GM12878 (cell line): ENCODE measurements around the gene PLVAP. TPM values are rescaled to one million over a fixed set of nuclear protein-coding genes. Genes with fewer than 3 reads are reported as not detected.

Experiments used
- ATF7 ChIP-seq: fragments of 450-650 bp; IDR thresholded peaks from 2 replicates; pipeline ENCODE4 v1.6.1; 2016; ENCODE audit warnings: low read depth, mild to moderate bottlenecking
- CEBPB ChIP-seq, 2 experiments: fragments of 150-350 bp in 1 of 2; IDR thresholded peaks; 2 replicates each; pipeline ENCODE4 v1.6.1; 2012 to 2014; ENCODE audit warnings: low read depth in 2 of 2, low read length in 2 of 2, borderline replicate concordance in 1 of 2, inconsistent platforms in 1 of 2
- EED ChIP-seq: sonication (generic); IDR thresholded peaks from 2 replicates; pipeline ENCODE4 v1.6.1; 2016; ENCODE audit warnings: antibody characterized with exemption, low read depth
- IRF4 ChIP-seq: IDR thresholded peaks from 2 replicates; pipeline ENCODE4 v1.6.1; 2011; ENCODE audit warnings: low read depth, low read length
- PML ChIP-seq: IDR thresholded peaks from 2 replicates; pipeline ENCODE4 v1.6.1; 2012; ENCODE audit warnings: low read length, inconsistent platforms
- RBBP5 ChIP-seq: fragments of 200-600 bp; sonication (generic); conservative IDR thresholded peaks from 2 replicates; pipeline ENCODE4 v1.6.1; 2016
- RCOR1 ChIP-seq: conservative IDR thresholded peaks from 2 replicates; pipeline ENCODE4 v1.6.1; 2012; ENCODE audit warnings: low read depth, low read length, improper control_type of control experiment
- SIN3A ChIP-seq: IDR thresholded peaks from 2 replicates; pipeline ENCODE4 v1.6.1; 2012; ENCODE audit warnings: low read depth, low read length, improper control_type of control experiment
- SMC3 ChIP-seq: IDR thresholded peaks from 2 replicates; pipeline ENCODE4 v1.6.1; 2011; ENCODE audit warnings: low read length, improper control_type of control experiment, borderline replicate concordance
- TCF3 ChIP-seq: IDR thresholded peaks from 2 replicates; pipeline ENCODE4 v1.6.1; 2012; ENCODE audit warnings: low read depth, mild to moderate bottlenecking, low read length, borderline replicate concordance; ENCODE audit not compliant: insufficient read depth
- ZNF384 ChIP-seq: IDR thresholded peaks from 2 replicates; pipeline ENCODE4 v1.6.1; 2012; ENCODE audit warnings: low read depth, mild to moderate bottlenecking, low read length, improper control_type of control experiment, borderline replicate concordance
- ZSCAN29 ChIP-seq: fragments of 450-650 bp; IDR thresholded peaks from 2 replicates; pipeline ENCODE4 v1.6.1; 2017; ENCODE audit warnings: mild to moderate bottlenecking, moderate library complexity
- polyA plus RNA-seq, 11 experiments: library from polyadenylated mRNA; depleted of rRNA in 4 of 11; unstranded in 6 of 11; stranded (reverse) in 5 of 11; fragments of >200 nt; fragmentation: Nextera tagmentation in 4 of 11; fragmentation: Illumina TruSeq in 1 of 11; extraction: Ambion mirVana in 4 of 11; extraction: Trizol in 1 of 11; gene quantifications; 1 replicate in 1 of 11; 2 replicates in 10 of 11; pipeline versions ENCODE4 v1.2.1 to v1.2.3, GENCODE V29; 2011 to 2016; ENCODE audit warnings: inconsistent platforms in 2 of 11, missing spikeins in 2 of 11, low read depth in 1 of 11
- total RNA-seq, 4 experiments: library from RNA; depleted of rRNA in 3 of 4; stranded (reverse); fragments of >200 nt in 3 of 4; fragmentation: Illumina TruSeq in 1 of 4; extraction: Trizol in 1 of 4; gene quantifications; 2 replicates each; pipeline versions ENCODE4 v1.2.1 to v1.2.3, GENCODE V29; 2013 to 2021
- TF ChIP-seq, protein P1 (sequence below): IDR thresholded peaks from 2 replicates; pipeline ENCODE4 v1.6.1; 2011; ENCODE audit warnings: low read depth, low read length, improper control_type of control experiment, borderline replicate concordance
- TF ChIP-seq, protein P2 (sequence below): IDR thresholded peaks from 2 replicates; pipeline ENCODE4 v1.6.1; 2012; ENCODE audit warnings: mild to moderate bottlenecking, low read depth, low read length
- TF ChIP-seq, protein P3 (sequence below): fragments of 450-650 bp; IDR thresholded peaks from 2 replicates; pipeline ENCODE4 v1.6.1; 2017; ENCODE audit warnings: mild to moderate bottlenecking, moderate library complexity
- TF ChIP-seq, protein P4 (sequence below): fragments of 450-650 bp; IDR thresholded peaks from 2 replicates; pipeline ENCODE4 v1.6.1; 2016; ENCODE audit warnings: mild to moderate bottlenecking

The PLVAP gene
- total and polyA plus RNA-seq, 10 of the 15 experiments (the other 5 are each of a cell fraction or from before 2014, with no cell fraction given): 0.03 to 0.54 (median 0.06) TPM; not detected in 4

DNA sequence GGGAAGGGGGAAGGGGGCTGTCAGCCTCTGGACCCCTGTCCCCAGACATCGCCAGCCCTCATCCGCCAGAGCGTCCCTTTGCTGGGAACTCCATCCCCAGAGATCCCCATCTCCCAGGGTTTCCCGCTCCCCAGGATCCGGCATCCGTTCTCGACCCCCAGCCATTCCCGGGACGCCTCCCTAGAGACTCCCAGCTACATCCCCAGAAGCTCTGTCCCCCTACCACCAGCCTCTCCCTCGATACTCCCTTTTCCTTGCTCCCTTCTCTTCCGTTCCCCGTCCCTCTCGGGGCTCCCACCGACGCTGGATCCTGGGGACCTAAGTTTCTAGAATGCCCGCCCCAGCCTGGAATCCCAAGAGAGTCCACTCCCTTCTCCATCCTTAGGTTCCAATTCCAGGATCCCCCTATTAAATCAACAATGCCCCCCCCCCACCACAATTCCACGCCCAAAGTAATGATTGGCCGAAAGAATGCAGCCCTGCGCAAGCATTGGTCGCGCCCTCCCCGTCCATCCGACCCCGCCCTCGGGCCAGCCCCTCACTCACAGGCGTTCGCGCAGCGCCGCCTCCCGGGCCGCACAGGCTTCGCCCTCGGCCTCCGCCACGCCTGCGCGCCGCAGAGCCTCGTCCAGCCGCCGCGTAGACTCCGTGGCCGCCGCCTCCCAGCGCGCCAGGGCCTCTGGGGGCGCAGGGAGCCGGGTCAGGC lies 13.7 kb upstream of the PLVAP start (continued):
- TF ChIP-seq, protein P1, sequence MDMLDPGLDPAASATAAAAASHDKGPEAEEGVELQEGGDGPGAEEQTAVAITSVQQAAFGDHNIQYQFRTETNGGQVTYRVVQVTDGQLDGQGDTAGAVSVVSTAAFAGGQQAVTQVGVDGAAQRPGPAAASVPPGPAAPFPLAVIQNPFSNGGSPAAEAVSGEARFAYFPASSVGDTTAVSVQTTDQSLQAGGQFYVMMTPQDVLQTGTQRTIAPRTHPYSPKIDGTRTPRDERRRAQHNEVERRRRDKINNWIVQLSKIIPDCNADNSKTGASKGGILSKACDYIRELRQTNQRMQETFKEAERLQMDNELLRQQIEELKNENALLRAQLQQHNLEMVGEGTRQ: no peak
- TF ChIP-seq IRF4: no peak
- no peak for TF ChIP-seq RCOR1
- no peak for TF ChIP-seq SIN3A
- TF ChIP-seq TCF3: no peak
- no peak for TF ChIP-seq RBBP5
- no peak for TF ChIP-seq EED
- no peak for TF ChIP-seq ATF7
- TF ChIP-seq CEBPB (IDR thresholded peaks at IDR 0.05; ENCODE audit: borderline replicate concordance in 1 of 2, low read depth in 2 of 2, low read length in 2 of 2): no peak
- TF ChIP-seq ZNF384: no peak
- TF ChIP-seq, protein P2, sequence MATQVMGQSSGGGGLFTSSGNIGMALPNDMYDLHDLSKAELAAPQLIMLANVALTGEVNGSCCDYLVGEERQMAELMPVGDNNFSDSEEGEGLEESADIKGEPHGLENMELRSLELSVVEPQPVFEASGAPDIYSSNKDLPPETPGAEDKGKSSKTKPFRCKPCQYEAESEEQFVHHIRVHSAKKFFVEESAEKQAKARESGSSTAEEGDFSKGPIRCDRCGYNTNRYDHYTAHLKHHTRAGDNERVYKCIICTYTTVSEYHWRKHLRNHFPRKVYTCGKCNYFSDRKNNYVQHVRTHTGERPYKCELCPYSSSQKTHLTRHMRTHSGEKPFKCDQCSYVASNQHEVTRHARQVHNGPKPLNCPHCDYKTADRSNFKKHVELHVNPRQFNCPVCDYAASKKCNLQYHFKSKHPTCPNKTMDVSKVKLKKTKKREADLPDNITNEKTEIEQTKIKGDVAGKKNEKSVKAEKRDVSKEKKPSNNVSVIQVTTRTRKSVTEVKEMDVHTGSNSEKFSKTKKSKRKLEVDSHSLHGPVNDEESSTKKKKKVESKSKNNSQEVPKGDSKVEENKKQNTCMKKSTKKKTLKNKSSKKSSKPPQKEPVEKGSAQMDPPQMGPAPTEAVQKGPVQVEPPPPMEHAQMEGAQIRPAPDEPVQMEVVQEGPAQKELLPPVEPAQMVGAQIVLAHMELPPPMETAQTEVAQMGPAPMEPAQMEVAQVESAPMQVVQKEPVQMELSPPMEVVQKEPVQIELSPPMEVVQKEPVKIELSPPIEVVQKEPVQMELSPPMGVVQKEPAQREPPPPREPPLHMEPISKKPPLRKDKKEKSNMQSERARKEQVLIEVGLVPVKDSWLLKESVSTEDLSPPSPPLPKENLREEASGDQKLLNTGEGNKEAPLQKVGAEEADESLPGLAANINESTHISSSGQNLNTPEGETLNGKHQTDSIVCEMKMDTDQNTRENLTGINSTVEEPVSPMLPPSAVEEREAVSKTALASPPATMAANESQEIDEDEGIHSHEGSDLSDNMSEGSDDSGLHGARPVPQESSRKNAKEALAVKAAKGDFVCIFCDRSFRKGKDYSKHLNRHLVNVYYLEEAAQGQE: no peak
- peak; percentile 39; the same call in 1 of the 2 replicates for TF ChIP-seq SMC3
- no peak for TF ChIP-seq ZSCAN29
- TF ChIP-seq, protein P3, sequence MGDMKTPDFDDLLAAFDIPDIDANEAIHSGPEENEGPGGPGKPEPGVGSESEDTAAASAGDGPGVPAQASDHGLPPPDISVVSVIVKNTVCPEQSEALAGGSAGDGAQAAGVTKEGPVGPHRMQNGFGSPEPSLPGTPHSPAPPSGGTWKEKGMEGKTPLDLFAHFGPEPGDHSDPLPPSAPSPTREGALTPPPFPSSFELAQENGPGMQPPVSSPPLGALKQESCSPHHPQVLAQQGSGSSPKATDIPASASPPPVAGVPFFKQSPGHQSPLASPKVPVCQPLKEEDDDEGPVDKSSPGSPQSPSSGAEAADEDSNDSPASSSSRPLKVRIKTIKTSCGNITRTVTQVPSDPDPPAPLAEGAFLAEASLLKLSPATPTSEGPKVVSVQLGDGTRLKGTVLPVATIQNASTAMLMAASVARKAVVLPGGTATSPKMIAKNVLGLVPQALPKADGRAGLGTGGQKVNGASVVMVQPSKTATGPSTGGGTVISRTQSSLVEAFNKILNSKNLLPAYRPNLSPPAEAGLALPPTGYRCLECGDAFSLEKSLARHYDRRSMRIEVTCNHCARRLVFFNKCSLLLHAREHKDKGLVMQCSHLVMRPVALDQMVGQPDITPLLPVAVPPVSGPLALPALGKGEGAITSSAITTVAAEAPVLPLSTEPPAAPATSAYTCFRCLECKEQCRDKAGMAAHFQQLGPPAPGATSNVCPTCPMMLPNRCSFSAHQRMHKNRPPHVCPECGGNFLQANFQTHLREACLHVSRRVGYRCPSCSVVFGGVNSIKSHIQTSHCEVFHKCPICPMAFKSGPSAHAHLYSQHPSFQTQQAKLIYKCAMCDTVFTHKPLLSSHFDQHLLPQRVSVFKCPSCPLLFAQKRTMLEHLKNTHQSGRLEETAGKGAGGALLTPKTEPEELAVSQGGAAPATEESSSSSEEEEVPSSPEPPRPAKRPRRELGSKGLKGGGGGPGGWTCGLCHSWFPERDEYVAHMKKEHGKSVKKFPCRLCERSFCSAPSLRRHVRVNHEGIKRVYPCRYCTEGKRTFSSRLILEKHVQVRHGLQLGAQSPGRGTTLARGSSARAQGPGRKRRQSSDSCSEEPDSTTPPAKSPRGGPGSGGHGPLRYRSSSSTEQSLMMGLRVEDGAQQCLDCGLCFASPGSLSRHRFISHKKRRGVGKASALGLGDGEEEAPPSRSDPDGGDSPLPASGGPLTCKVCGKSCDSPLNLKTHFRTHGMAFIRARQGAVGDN: peak; percentile 21; the same call in 1 of the 2 replicates
- TF ChIP-seq PML: no peak
- TF ChIP-seq, protein P4, sequence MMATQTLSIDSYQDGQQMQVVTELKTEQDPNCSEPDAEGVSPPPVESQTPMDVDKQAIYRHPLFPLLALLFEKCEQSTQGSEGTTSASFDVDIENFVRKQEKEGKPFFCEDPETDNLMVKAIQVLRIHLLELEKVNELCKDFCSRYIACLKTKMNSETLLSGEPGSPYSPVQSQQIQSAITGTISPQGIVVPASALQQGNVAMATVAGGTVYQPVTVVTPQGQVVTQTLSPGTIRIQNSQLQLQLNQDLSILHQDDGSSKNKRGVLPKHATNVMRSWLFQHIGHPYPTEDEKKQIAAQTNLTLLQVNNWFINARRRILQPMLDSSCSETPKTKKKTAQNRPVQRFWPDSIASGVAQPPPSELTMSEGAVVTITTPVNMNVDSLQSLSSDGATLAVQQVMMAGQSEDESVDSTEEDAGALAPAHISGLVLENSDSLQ: peak; percentile 57
